HepG2 (cell line): ENCODE results near the gene PLEKHA6. TPM values are rescaled to one million over a fixed set of nuclear protein-coding genes. Genes with fewer than 3 reads are reported as not detected.

Experiments used
- ATAC-seq: fragments of 200-7000 bp; cut with Tn5 transposase; 3 replicates; pipeline ENCODE4 v1.9.1; 2020; ENCODE audit warnings: mild to moderate bottlenecking, moderate library complexity
- BruUV-seq: library from RNA; stranded (reverse); fragments of 400-500 nt; replicated peaks from 2 replicates; lab custom pipeline; 2021; lab: Mats Ljungman, UMichigan
- CTCF ChIA-PET: fragments of 300-600 bp; formaldehyde crosslinking; extraction: SDS; loops from one replicate; lab custom pipeline; 2021; ENCODE audit warnings: low total read pairs, inconsistent platforms, low intra/inter-chr PET ratio; lab: Yijun Ruan, JAX
- POLR2A ChIA-PET: fragments of 350-600 bp; sonication (Branson Sonifier 250); formaldehyde crosslinking; loops from one replicate; lab custom pipeline; 2020; ENCODE audit warnings: antibody characterized with exemption, inconsistent platforms; lab: Yijun Ruan, JAX
- DNase-seq: peaks from one replicate; pipeline ENCODE4 v3.0.0-alpha.2; 2015; ENCODE audit warnings: low spot score
- FAIRE-seq: peaks from 3 replicates; lab custom pipeline; 2011; peaks lifted over from hg19 to GRCh38; lab: Jason Lieb, UNC
- H2AFZ ChIP-seq: one replicate; pipeline ENCODE4 v1.6.1; 2011; ENCODE audit warnings: low read length, inconsistent platforms
- H3K27ac ChIP-seq: fragments of 300-600 bp; 3 replicates; pipeline ENCODE4 v1.8.0; 2011; ENCODE audit warnings: mixed run types, mild to moderate bottlenecking, mixed read lengths, low read length, inconsistent platforms; ENCODE audit not compliant: insufficient read depth; ENCODE audit errors: extremely low read length
- H3K27me3 ChIP-seq, 2 experiments: fragments of 200-600 bp in 1 of 2; 2 replicates in 1 of 2; 3 replicates in 1 of 2; pipeline versions ENCODE4 v1.6.0 to v1.8.0; 2011; ENCODE audit warnings: low read length in 2 of 2, mild to moderate bottlenecking in 2 of 2, moderate library complexity in 2 of 2, inconsistent platforms in 1 of 2; ENCODE audit not compliant: insufficient read depth in 2 of 2, control insufficient read depth in 1 of 2
- H3K36me3 ChIP-seq, 2 experiments: fragments of 200-600 bp in 1 of 2; replicated peaks in 1 of 2; 2 replicates in 1 of 2; 3 replicates in 1 of 2; pipeline versions ENCODE4 v1.5.1 to v1.8.0; 2011; ENCODE audit warnings: low read length in 2 of 2, inconsistent platforms in 1 of 2; ENCODE audit not compliant: insufficient read depth in 2 of 2, control insufficient read depth in 1 of 2
- H3K4me1 ChIP-seq: 2 replicates; pipeline ENCODE4 v1.5.1; 2012; ENCODE audit warnings: low read length, inconsistent platforms; ENCODE audit not compliant: insufficient read depth
- H3K4me2 ChIP-seq: 2 replicates; pipeline ENCODE4 v1.6.0; 2011; ENCODE audit warnings: low read depth, low read length, inconsistent platforms
- H3K4me3 ChIP-seq, 3 experiments: fragments of 200-600 bp in 1 of 3; sonication (generic), shearing (Covaris generic) in 1 of 3; replicated peaks in 1 of 3; 2 replicates each; pipeline ENCODE4 v1.5.1; 2011 to 2016; ENCODE audit warnings: low read length in 3 of 3, inconsistent platforms in 2 of 3, low read depth in 2 of 3, mild to moderate bottlenecking in 2 of 3, control low read depth in 1 of 3, mixed read lengths in 1 of 3; ENCODE audit not compliant: insufficient read depth in 1 of 3
- H3K79me2 ChIP-seq: one replicate; pipeline ENCODE4 v1.6.1; 2011; ENCODE audit warnings: low read length, inconsistent platforms; ENCODE audit not compliant: insufficient read depth
- H3K9ac ChIP-seq: 2 replicates; pipeline ENCODE4 v1.6.0; 2011; ENCODE audit warnings: mild to moderate bottlenecking, low read depth, low read length, inconsistent platforms; ENCODE audit not compliant: insufficient read depth
- H3K9me3 ChIP-seq: 2 replicates; pipeline ENCODE4 v1.5.1; 2012; ENCODE audit warnings: mild to moderate bottlenecking, low read length
- H4K20me1 ChIP-seq: 2 replicates; pipeline ENCODE4 v1.6.0; 2011; ENCODE audit warnings: inconsistent platforms, mild to moderate bottlenecking, low read length, moderate library complexity; ENCODE audit not compliant: insufficient read depth
- MXI1 ChIP-seq: IDR thresholded peaks from 3 replicates; pipeline ENCODE4 v1.6.1; 2012; ENCODE audit warnings: low read depth, low read length, inconsistent platforms, borderline replicate concordance
- PAWR ChIP-seq: sonication (generic); formaldehyde crosslinking; IDR thresholded peaks from 2 replicates; pipeline ENCODE4 v1.4.0; 2020; ENCODE audit warnings: missing genetic modification reagents, mild to moderate bottlenecking, borderline replicate concordance
- RFXAP ChIP-seq: sonication (generic); formaldehyde crosslinking; IDR thresholded peaks from 2 replicates; pipeline ENCODE4 v1.4.0; 2020; ENCODE audit warnings: missing genetic modification reagents, borderline replicate concordance
- SNAPC4 ChIP-seq: sonication (generic); formaldehyde crosslinking; IDR thresholded peaks from 2 replicates; pipeline ENCODE4 v1.4.0; 2020; ENCODE audit warnings: mild to moderate bottlenecking, missing genetic modification reagents
- TEAD2 ChIP-seq: sonication (generic); formaldehyde crosslinking; IDR thresholded peaks from 2 replicates; pipeline ENCODE4 v1.9.0; 2021; ENCODE audit warnings: missing genetic modification reagents
- ZBTB26 ChIP-seq: IDR thresholded peaks from 2 replicates; pipeline ENCODE4 v1.6.1; 2016; ENCODE audit warnings: missing compliant biosample characterization, missing genetic modification reagents, borderline replicate concordance
- ZBTB44 ChIP-seq: sonication (generic); formaldehyde crosslinking; IDR thresholded peaks from 2 replicates; pipeline ENCODE4 v1.4.0; 2020; ENCODE audit warnings: missing genetic modification reagents
- ZC3H13 ChIP-seq: sonication (generic); formaldehyde crosslinking; IDR thresholded peaks from 2 replicates; pipeline ENCODE4 v1.8.1; 2023; ENCODE audit warnings: mild to moderate bottlenecking, missing genetic modification reagents, moderate library complexity
- ZMYM4 ChIP-seq: sonication (generic); formaldehyde crosslinking; IDR thresholded peaks from 2 replicates; pipeline ENCODE4 v1.8.1; 2023; ENCODE audit warnings: mild to moderate bottlenecking, missing genetic modification reagents
- ZNF121 ChIP-seq: sonication (generic); formaldehyde crosslinking; IDR thresholded peaks from 2 replicates; pipeline ENCODE4 v1.5.0; 2020; ENCODE audit warnings: mild to moderate bottlenecking, missing genetic modification reagents
- ZNF446 ChIP-seq: sonication (generic); formaldehyde crosslinking; IDR thresholded peaks from 2 replicates; pipeline ENCODE4 v1.5.0; 2020; ENCODE audit warnings: mild to moderate bottlenecking, missing genetic modification reagents
- ZNF460 ChIP-seq: sonication (generic); formaldehyde crosslinking; IDR thresholded peaks from 2 replicates; pipeline ENCODE4 v1.5.1; 2020; ENCODE audit warnings: missing genetic modification reagents, mild to moderate bottlenecking, borderline replicate concordance
- ZNF550 ChIP-seq: sonication (generic); formaldehyde crosslinking; IDR thresholded peaks from 2 replicates; pipeline ENCODE4 v1.4.0; 2020; ENCODE audit warnings: mild to moderate bottlenecking, missing genetic modification reagents, borderline replicate concordance
- ZNF605 ChIP-seq: sonication (generic); formaldehyde crosslinking; IDR thresholded peaks from 2 replicates; pipeline ENCODE4 v1.8.0; 2022; ENCODE audit warnings: mild to moderate bottlenecking, missing genetic modification reagents
- ZNF878 ChIP-seq: sonication (generic); formaldehyde crosslinking; IDR thresholded peaks from 2 replicates; pipeline ENCODE4 v1.8.1; 2023; ENCODE audit warnings: mild to moderate bottlenecking, missing genetic modification reagents, moderate library complexity
- WGBS: methylation state at CpG from one replicate; pipeline ENCODE4 v1.1.6; 2017; ENCODE audit warnings: low lambda C conversion rate; 5-methylcytosine and 5-hydroxymethylcytosine counted together
- in situ Hi-C: cut with HindIII; loops from 2 replicates; pipeline ENCODE4 v1.10.0; 2017; ENCODE audit warnings: low pct_unique_long_range_greater_than_20kb; ENCODE audit not compliant: extremely low pct_ligation_motif_present
- intact Hi-C: fragments of 100-400 bp; cut with micrococcal nuclease; formaldehyde crosslinking; loops from one replicate; pipeline ENCODE4 v1.10.0; 2022; ENCODE audit not compliant: unreplicated experiment
- polyA plus RNA-seq, 8 experiments: library from polyadenylated mRNA; depleted of rRNA in 3 of 8; stranded (reverse) in 7 of 8; unstranded in 1 of 8; fragments of >200 nt; fragmentation: Illumina TruSeq in 4 of 8; extraction: Trizol in 4 of 8; gene quantifications; 2 replicates each; pipeline versions ENCODE4 v1.2.1 to v1.2.3, GENCODE V29; 2011 to 2016; ENCODE audit warnings: low read depth in 4 of 8, missing spikeins in 1 of 8, mixed read lengths in 1 of 8; ENCODE audit not compliant: insufficient read depth in 1 of 8
- total RNA-seq, 5 experiments: library from RNA; depleted of rRNA; stranded (reverse); fragments of >200 nt; fragmentation: Illumina TruSeq; extraction: Trizol; gene quantifications; 2 replicates each; pipeline ENCODE4 v1.2.3, GENCODE V29; 2016; ENCODE audit warnings: low read depth in 1 of 5

Gene PLEKHA6
- total and polyA plus RNA-seq, 2 of the 13 experiments (the other 11 are each of a cell fraction or from before 2014, with no cell fraction given) = 5.3 to 11.4 TPM

- TF ChIP-seq SNAPC4 (no peak), PAWR (CRISPR knock-in tag) (no peak)
- TF ChIP-seq, all 625 proteins: peak for 0
These were observed 110.8 kb downstream of the PLEKHA6 start (continued) for GRCh38 chr1:204248954-204249353.

- POLR2A ChIA-PET = interaction anchor here (1.2 kb wide), 1 partner anchor 33 kb away, joined by 3 read pairs; the partner anchor contains the start of gene GOLT1A
These were observed 112.9 kb downstream of the PLEKHA6 start for GRCh38 chr1:204246876-204247275.

More at GRCh38 chr1:204246876-204247275, 112.9 kb downstream of the PLEKHA6 start:
- no TSS peak for BruUV-seq
- Histone ChIP-seq H3K27me3 (no peaks in the 10 kb centered on the region), H4K20me1 (no peaks in the 10 kb centered on the region), H3K9me3 (no peaks in the 10 kb centered on the region), H3K4me3 (no peak overlapping the region), H3K9ac (no peak overlapping the region), H3K4me2 (no peak overlapping the region), H3K79me2 (no peaks in the 10 kb centered on the region), H3K4me1 (no peaks in the 10 kb centered on the region), H3K27ac (no peak overlapping the region), H3K36me3 (peaks cover 3 to 4% of the 10 kb centered on the region in 2 experiments; a peak in 2 of 5 replicates), H2AFZ (no peak overlapping the region)
- DNase-seq (no peak), FAIRE-seq (no peak), ATAC-seq (no peak)
- intact Hi-C loops (no loop called here), in situ Hi-C loops (no loop called here)
- TF ChIP-seq MXI1 = no peak
- no peak for TF ChIP-seq ZNF605 (CRISPR knock-in tag)
- TF ChIP-seq TEAD2 = no peak
- TF ChIP-seq ZNF550 (CRISPR knock-in tag) = no peak
- no peak for TF ChIP-seq ZNF878 (CRISPR knock-in tag)
- no peak for TF ChIP-seq ZBTB44 (CRISPR knock-in tag)
- no peak for TF ChIP-seq ZMYM4 (CRISPR knock-in tag)
- no peak for TF ChIP-seq ZNF121
- TF ChIP-seq ZNF446 (CRISPR knock-in tag) = no peak
- no peak for TF ChIP-seq ZBTB26
- no peak for TF ChIP-seq RFXAP (CRISPR knock-in tag)
- no peak for TF ChIP-seq ZNF460 (CRISPR knock-in tag)
- TF ChIP-seq ZC3H13 (CRISPR knock-in tag) = no peak
- WGBS = 95% methylated on average over 4 of the region's 4 CpGs
- CTCF ChIA-PET = no interaction called here
